B cell (primary cell): Measurements from ENCODE around the gene MAP1B. TPM values are rescaled to one million over a fixed set of nuclear protein-coding genes. Genes with fewer than 3 reads are reported as not detected.

Source experiments
- ATAC-seq: fragments of 200-7000 bp; cut with Tn5 transposase; one replicate; pipeline ENCODE4 v1.10.0; 2021; ENCODE audit warnings: low read depth, mild to moderate bottlenecking, moderate number of reproducible peaks, moderate library complexity
- CTCF ChIA-PET: fragments of 350-600 bp; sonication (Branson Sonifier 250); formaldehyde crosslinking; loops from one replicate; lab custom pipeline; 2021; ENCODE audit warnings: antibody characterized with exemption, inconsistent platforms; lab: Charles Lee
- POLR2A ChIA-PET: fragments of 350-600 bp; sonication (Branson Sonifier 250); formaldehyde crosslinking; loops from one replicate; lab custom pipeline; 2021; ENCODE audit warnings: antibody characterized with exemption; lab: Charles Lee
- DNase-seq: peaks from one replicate; pipeline ENCODE4 v3.0.0; 2013
- H2AFZ ChIP-seq: 2 replicates; pipeline ENCODE4 v1.6.1; 2012; ENCODE audit warnings: mild to moderate bottlenecking, low read depth, low read length; ENCODE audit not compliant: insufficient read depth, poor library complexity, severe bottlenecking
- H3K27ac ChIP-seq, 2 donors: 1 replicate in 1 of 2; 2 replicates in 1 of 2; pipeline ENCODE4 v1.5.1; 2012 to 2013; ENCODE audit warnings: low read length in 2 of 2, mild to moderate bottlenecking in 2 of 2, moderate library complexity in 1 of 2
- H3K27me3 ChIP-seq, 4 experiments: fragments of 200-600 bp in 1 of 4; sonication (generic) in 1 of 4; replicated peaks in 1 of 4; 1 replicate in 2 of 4; 2 replicates in 2 of 4; pipeline versions ENCODE4 v1.6.1 to v1.7.0; 2013 to 2016; ENCODE audit warnings: low read length in 3 of 4, mild to moderate bottlenecking in 2 of 4, mixed read lengths in 1 of 4, moderate library complexity in 1 of 4; ENCODE audit not compliant: insufficient read depth in 4 of 4, control insufficient read depth in 3 of 4; ENCODE audit errors: control extremely low read depth in 1 of 4
- H3K36me3 ChIP-seq, 2 experiments: replicated peaks in 1 of 2; 1 replicate in 1 of 2; 2 replicates in 1 of 2; pipeline versions ENCODE4 v1.6.1 to v1.7.1; 2013; ENCODE audit warnings: low read length in 1 of 2; ENCODE audit not compliant: insufficient read depth in 2 of 2, control insufficient read depth in 1 of 2; ENCODE audit errors: control extremely low read depth in 1 of 2, extremely low read depth in 1 of 2
- H3K4me1 ChIP-seq, 2 donors: fragments of 200-600 bp in 1 of 2; sonication (generic) in 1 of 2; 1 replicate in 1 of 2; 2 replicates in 1 of 2; pipeline versions ENCODE4 v1.5.1 to v1.6.1; 2013 to 2017; ENCODE audit warnings: low read length in 2 of 2; ENCODE audit not compliant: control insufficient read depth in 2 of 2, insufficient read depth in 2 of 2
- H3K4me2 ChIP-seq: replicated peaks from 2 replicates; pipeline ENCODE3; 2012; ENCODE audit warnings: mild to moderate bottlenecking, low read depth, low read length; ENCODE audit not compliant: poor library complexity, severe bottlenecking
- H3K4me3 ChIP-seq, 5 experiments: fragments of 200-600 bp in 1 of 5; sonication (generic) in 1 of 5; 1 replicate in 3 of 5; 2 replicates in 2 of 5; pipeline versions ENCODE4 v1.5.1 to v1.7.0; 2011 to 2016; ENCODE audit warnings: low read length in 4 of 5, mild to moderate bottlenecking in 4 of 5, low read depth in 2 of 5, control low read depth in 1 of 5, moderate library complexity in 1 of 5; ENCODE audit not compliant: insufficient read depth in 1 of 5; ENCODE audit errors: control extremely low read depth in 1 of 5, extremely low read depth in 1 of 5
- H3K79me2 ChIP-seq: fragments of 200-600 bp; sonication (generic); one replicate; pipeline ENCODE4 v1.6.0; 2016; ENCODE audit warnings: low read length; ENCODE audit not compliant: control insufficient read depth, insufficient read depth
- H3K9ac ChIP-seq: fragments of 200-600 bp; sonication (generic); 2 replicates; pipeline ENCODE4 v1.6.1; 2017; ENCODE audit warnings: mild to moderate bottlenecking, low read length, moderate library complexity
- H3K9me3 ChIP-seq, 3 donors: one replicate each; pipeline versions ENCODE4 v1.6.1 to v1.7.1; 2013; ENCODE audit warnings: low read length in 2 of 3; ENCODE audit not compliant: control insufficient read depth in 2 of 3, insufficient read depth in 1 of 3; ENCODE audit errors: control extremely low read depth in 1 of 3
- H4K20me1 ChIP-seq: 2 replicates; pipeline ENCODE4 v1.6.0; 2012; ENCODE audit warnings: mild to moderate bottlenecking, low read length; ENCODE audit not compliant: insufficient read depth, control insufficient read depth, poor library complexity, severe bottlenecking
- H3K27ac Mint-ChIP-seq: one replicate; pipeline ENCODE4 v1.8.0; 2021; ENCODE audit warnings: mixed read lengths
- H3K27me3 Mint-ChIP-seq: one replicate; pipeline ENCODE4 v1.8.0; 2021; ENCODE audit warnings: mixed read lengths
- H3K4me1 Mint-ChIP-seq: one replicate; pipeline ENCODE4 v1.8.0; 2021; ENCODE audit warnings: mixed read lengths
- H3K4me3 Mint-ChIP-seq: one replicate; pipeline ENCODE4 v1.8.0; 2021; ENCODE audit warnings: mixed read lengths
- H3K9me3 Mint-ChIP-seq: one replicate; pipeline ENCODE4 v1.8.0; 2022; ENCODE audit warnings: mixed read lengths; ENCODE audit not compliant: insufficient read depth
- EZH2 ChIP-seq: IDR thresholded peaks from 2 replicates; pipeline ENCODE4 v1.6.1; 2012; ENCODE audit warnings: borderline replicate concordance, low read depth, mild to moderate bottlenecking, moderate library complexity, low read length; ENCODE audit not compliant: insufficient read depth, poor library complexity, severe bottlenecking
- WGBS: methylation state at CpG from one replicate; pipeline ENCODE4 v1.1.5; 2013; ENCODE audit warnings: missing lambda C conversion rate; ENCODE audit not compliant: insufficient coverage; 5-methylcytosine and 5-hydroxymethylcytosine counted together
- intact Hi-C: fragments of 100-400 bp; cut with micrococcal nuclease; formaldehyde crosslinking; loops from one replicate; pipeline ENCODE4 v1.10.0; 2022
- polyA plus RNA-seq: library from polyadenylated mRNA; depleted of rRNA; stranded (reverse); fragments of >200 nt; gene quantifications from 2 replicates; pipeline ENCODE4 v1.2.3, GENCODE V29; 2012
- total RNA-seq, 2 donors: library from RNA; stranded (reverse); fragments of 120-200 nt in 1 of 2; gene quantifications; 1 replicate in 1 of 2; 2 replicates in 1 of 2; pipeline versions ENCODE4 v1.2.3 to v1.2.4, GENCODE V29; 2013 to 2022
- TF ChIP-seq, protein P1 (sequence below): fragments of 200-600 bp; IDR thresholded peaks from one replicate; pipeline ENCODE4 v1.8.0; 2022; ENCODE audit warnings: antibody characterized with exemption, mild to moderate bottlenecking

The MAP1B gene
- total and polyA plus RNA-seq, 2 donors (not counting 1 experiment from before 2014, with no cell fraction given): 0.15 TPM; not detected in 1

DNA sequence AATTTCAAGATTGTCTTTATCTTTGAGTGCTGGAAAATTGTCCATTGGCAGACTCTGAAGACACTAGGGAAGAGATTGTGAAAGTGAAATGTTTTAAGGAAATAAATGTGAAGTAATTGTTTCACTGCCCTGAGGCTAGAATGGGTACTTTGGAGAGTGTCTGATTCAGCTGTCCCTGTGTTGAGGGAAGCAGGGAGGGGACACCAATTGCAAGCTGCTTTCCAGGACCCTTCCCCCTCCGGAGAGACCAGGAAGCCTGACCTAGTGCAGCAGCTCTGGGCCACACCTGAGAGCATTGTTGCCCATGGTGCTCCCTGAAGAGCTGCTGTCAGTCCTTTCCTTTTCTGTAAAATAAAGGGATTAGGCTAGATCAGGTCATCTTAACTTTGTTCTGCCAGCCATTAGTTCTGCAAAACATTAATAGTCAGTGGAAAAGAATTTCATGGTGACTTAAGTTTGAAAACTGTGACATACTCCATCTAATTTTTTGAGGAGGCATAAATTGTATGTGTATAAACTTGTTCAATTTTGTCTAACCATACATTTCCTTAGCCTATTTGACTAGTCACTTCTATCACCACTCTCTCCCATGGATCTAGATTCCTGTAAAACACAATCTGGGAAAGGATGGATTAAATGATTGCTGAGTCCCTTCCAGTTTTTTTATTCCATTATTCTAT lies 18.8 kb downstream of the MAP1B start:
- H3K27me3 ChIP-seq: peaks cover 0 to 4% (median 0%) of the 10 kb centered on the region in 4 experiments
- intact Hi-C loops: no loop called here
- ChIA-PET CTCF (no interaction called here), POLR2A (no interaction called here)
- ATAC-seq (no peak), DNase-seq (no peak)
- no peaks in the 10 kb centered on the region for H3K36me3 ChIP-seq
- TF ChIP-seq, protein P1, sequence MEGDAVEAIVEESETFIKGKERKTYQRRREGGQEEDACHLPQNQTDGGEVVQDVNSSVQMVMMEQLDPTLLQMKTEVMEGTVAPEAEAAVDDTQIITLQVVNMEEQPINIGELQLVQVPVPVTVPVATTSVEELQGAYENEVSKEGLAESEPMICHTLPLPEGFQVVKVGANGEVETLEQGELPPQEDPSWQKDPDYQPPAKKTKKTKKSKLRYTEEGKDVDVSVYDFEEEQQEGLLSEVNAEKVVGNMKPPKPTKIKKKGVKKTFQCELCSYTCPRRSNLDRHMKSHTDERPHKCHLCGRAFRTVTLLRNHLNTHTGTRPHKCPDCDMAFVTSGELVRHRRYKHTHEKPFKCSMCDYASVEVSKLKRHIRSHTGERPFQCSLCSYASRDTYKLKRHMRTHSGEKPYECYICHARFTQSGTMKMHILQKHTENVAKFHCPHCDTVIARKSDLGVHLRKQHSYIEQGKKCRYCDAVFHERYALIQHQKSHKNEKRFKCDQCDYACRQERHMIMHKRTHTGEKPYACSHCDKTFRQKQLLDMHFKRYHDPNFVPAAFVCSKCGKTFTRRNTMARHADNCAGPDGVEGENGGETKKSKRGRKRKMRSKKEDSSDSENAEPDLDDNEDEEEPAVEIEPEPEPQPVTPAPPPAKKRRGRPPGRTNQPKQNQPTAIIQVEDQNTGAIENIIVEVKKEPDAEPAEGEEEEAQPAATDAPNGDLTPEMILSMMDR: no peak
- TF ChIP-seq EZH2: no peak
- H3K27me3 Mint-ChIP-seq: peaks cover 48% of the 10 kb centered on the region
- H3K9ac ChIP-seq: no peak overlapping the region
- no peaks in the 10 kb centered on the region for H3K9me3 Mint-ChIP-seq
- H3K4me3 Mint-ChIP-seq: no peak overlapping the region
- no peaks in the 10 kb centered on the region for H3K9me3 ChIP-seq
- no peaks in the 10 kb centered on the region for H3K79me2 ChIP-seq
- no peak overlapping the region for H2AFZ ChIP-seq
- H4K20me1 ChIP-seq: no peaks in the 10 kb centered on the region
- H3K4me3 ChIP-seq: no peak overlapping the region
- H3K4me2 ChIP-seq: no peak overlapping the region
- no peaks in the 10 kb centered on the region for H3K4me1 ChIP-seq
- no peak overlapping the region for H3K27ac ChIP-seq
- no peak overlapping the region for H3K27ac Mint-ChIP-seq
- no peaks in the 10 kb centered on the region for H3K4me1 Mint-ChIP-seq
- no CpG with 5 or more reads among the region's 1 CpG for WGBS

DNA sequence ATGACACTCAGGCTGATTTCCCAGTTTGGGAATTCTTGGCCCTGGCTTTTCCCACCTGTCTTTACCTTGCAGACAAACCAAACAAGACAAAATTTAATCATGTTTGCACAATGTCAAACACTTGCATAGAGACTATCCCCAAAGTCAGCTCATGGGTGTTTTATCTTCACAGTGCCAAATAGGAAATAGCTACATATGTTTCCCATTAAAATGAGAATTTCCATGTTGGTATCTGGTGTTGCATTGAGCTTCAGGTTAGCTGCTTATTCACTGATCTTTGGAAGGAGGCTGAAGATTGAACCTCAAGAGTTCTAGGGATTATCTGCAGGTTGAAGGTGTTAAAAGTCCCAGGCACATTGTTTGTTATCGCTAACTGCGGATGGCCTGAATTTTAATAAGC lies 19.5 kb downstream of the MAP1B start:
- Histone ChIP-seq H3K4me3 (no peak overlapping the region), H2AFZ (no peak overlapping the region), H3K79me2 (no peaks in the 10 kb centered on the region), H3K4me2 (no peak overlapping the region), H3K9ac (no peak overlapping the region), H3K4me1 (no peaks in the 10 kb centered on the region), H3K27ac (no peak overlapping the region), H3K27me3 (peaks cover 0 to 4% (median 0%) of the 10 kb centered on the region in 4 experiments), H3K9me3 (no peaks in the 10 kb centered on the region), H4K20me1 (no peaks in the 10 kb centered on the region), H3K36me3 (no peaks in the 10 kb centered on the region)
- no peak overlapping the region for H3K27ac Mint-ChIP-seq
- ATAC-seq (no peak), DNase-seq (no peak)
- peaks cover 41% of the 10 kb centered on the region for H3K27me3 Mint-ChIP-seq
- H3K4me1 Mint-ChIP-seq: no peaks in the 10 kb centered on the region
- no peak overlapping the region for H3K4me3 Mint-ChIP-seq
- 100% methylated on average over 2 of the region's 2 CpGs for WGBS
- H3K9me3 Mint-ChIP-seq: no peaks in the 10 kb centered on the region
- ChIA-PET POLR2A (no interaction called here), CTCF (no interaction called here)
- intact Hi-C loops: no loop called here
- no peak for TF ChIP-seq EZH2
- TF ChIP-seq, protein P1: no peak
